ENCODE data around the gene SLC44A2. TPM values are rescaled to one million over a fixed set of nuclear protein-coding genes. Genes with fewer than 3 reads are reported as not detected.
A peak's percentile ranks its signal among the peaks of the same experiment; 100 is the strongest.

The SLC44A2 gene
- total RNA-seq, 2 donors from 2014 or later: 47.5 to 56.4 TPM

- TF ChIP-seq POLR2A (IDR thresholded peaks at IDR 0.05): peak in 2 of 3 donors; percentile 28 to 55
- TF ChIP-seq, protein P1, sequence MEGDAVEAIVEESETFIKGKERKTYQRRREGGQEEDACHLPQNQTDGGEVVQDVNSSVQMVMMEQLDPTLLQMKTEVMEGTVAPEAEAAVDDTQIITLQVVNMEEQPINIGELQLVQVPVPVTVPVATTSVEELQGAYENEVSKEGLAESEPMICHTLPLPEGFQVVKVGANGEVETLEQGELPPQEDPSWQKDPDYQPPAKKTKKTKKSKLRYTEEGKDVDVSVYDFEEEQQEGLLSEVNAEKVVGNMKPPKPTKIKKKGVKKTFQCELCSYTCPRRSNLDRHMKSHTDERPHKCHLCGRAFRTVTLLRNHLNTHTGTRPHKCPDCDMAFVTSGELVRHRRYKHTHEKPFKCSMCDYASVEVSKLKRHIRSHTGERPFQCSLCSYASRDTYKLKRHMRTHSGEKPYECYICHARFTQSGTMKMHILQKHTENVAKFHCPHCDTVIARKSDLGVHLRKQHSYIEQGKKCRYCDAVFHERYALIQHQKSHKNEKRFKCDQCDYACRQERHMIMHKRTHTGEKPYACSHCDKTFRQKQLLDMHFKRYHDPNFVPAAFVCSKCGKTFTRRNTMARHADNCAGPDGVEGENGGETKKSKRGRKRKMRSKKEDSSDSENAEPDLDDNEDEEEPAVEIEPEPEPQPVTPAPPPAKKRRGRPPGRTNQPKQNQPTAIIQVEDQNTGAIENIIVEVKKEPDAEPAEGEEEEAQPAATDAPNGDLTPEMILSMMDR (IDR thresholded peaks at IDR 0.05): no peak
- 1 to 4% methylated on average over 8 to 50 of the region's 76 CpGs for WGBS, 2 donors
- H3K4me1 ChIP-seq: peaks cover 27% of the 10 kb centered on the region
- ATAC-seq (peak; percentile 95), DNase-seq (peak; percentile 81 to 88 (median 83))
- peak overlapping the region; percentile 57 to 93 for H3K4me3 ChIP-seq
- H3K27ac ChIP-seq: peak overlapping the region; percentile 2 to 86 (median 64)
- no peaks in the 10 kb centered on the region for H3K27me3 ChIP-seq
- intact Hi-C loops (cut with DNase I): no loop called here
- H3K36me3 ChIP-seq (replicated peaks in 1 of 2; ENCODE audit: insufficient read depth in 1 of 2, low read depth in 2 of 2): no peaks in the 10 kb centered on the region
- H3K9me3 ChIP-seq: no peaks in the 10 kb centered on the region
These were observed 22.8 kb upstream of the SLC44A2 start for GRCh38 chr19:10602330-10603083.

GRCh38 chr19:10603084-10603872 lies 22.1 kb upstream of the SLC44A2 start:
- DNase-seq (peak; percentile 22 to 61 (median 46)), ATAC-seq (peak; percentile 24)
- H3K27me3 ChIP-seq: no peaks in the 10 kb centered on the region
- intact Hi-C loops (cut with DNase I): no loop called here
- no peaks in the 10 kb centered on the region for H3K36me3 ChIP-seq (replicated peaks in 1 of 2; ENCODE audit: insufficient read depth in 1 of 2, low read depth in 2 of 2)
- peaks cover 27% of the 10 kb centered on the region for H3K4me1 ChIP-seq
- peak overlapping the region; percentile 57 to 93 for H3K4me3 ChIP-seq
- no peaks in the 10 kb centered on the region for H3K9me3 ChIP-seq
- WGBS, 2 donors: 22 to 24% methylated on average over 16 to 18 of the region's 19 CpGs
- H3K27ac ChIP-seq: peak overlapping the region; percentile 47 to 86 (median 66)
- TF ChIP-seq, protein P1 (IDR thresholded peaks at IDR 0.05): no peak
- peak in 2 of 3 donors; percentile 22 to 29 for TF ChIP-seq POLR2A (IDR thresholded peaks at IDR 0.05)

DNA sequence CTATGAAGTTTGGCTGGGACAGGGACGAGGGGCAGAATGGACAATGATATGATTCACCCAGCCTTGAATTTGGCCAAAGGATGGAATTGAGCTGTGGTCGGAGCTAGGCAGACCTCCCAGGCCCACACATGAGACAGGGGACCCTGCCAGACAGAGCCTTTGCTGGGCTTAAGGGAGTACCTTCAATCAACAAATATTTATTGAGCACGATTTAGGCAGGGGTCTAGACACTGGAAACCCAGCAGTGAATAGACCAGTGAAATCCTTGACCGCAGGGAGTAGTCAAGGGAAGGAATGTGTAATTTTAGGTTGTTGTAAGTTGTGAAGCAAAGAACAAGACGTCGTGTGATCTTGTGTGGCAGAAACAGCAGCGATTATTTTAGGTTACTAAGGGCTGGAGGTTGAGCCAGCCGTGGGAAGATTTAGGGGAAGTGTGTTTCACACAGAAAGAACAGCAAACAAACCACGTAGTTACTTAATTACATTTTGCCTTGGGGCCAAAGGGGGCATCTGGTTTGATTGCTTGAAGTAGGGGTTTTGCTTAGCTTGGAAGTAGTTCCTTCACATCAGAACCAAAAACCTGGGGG lies 21.4 kb upstream of the SLC44A2 start:
- ATAC-seq: no peak
- intact Hi-C loops (cut with DNase I): no loop called here
- Histone ChIP-seq H3K4me1 (peaks cover 27% of the 10 kb centered on the region), H3K27me3 (no peaks in the 10 kb centered on the region), H3K4me3 (no peak overlapping the region), H3K27ac (peak overlapping the region; percentile 47 to 86 (median 66)), H3K9me3 (no peaks in the 10 kb centered on the region), H3K36me3 (replicated peaks in 1 of 2; ENCODE audit: insufficient read depth in 1 of 2, low read depth in 2 of 2) (no peaks in the 10 kb centered on the region)
- 27 to 37% methylated on average over 9 of the region's 9 CpGs for WGBS, 2 donors
- peak in 3 of 4 donors; percentile 29 to 43 (median 32) for DNase-seq
- no peak for TF ChIP-seq POLR2A (IDR thresholded peaks at IDR 0.05)
- TF ChIP-seq, protein P1 (IDR thresholded peaks at IDR 0.05): no peak

- H3K9me3 ChIP-seq: no peaks in the 10 kb centered on the region
- H3K4me3 ChIP-seq: no peak overlapping the region
- H3K36me3 ChIP-seq (replicated peaks in 1 of 2; ENCODE audit: insufficient read depth in 1 of 2, low read depth in 2 of 2): no peaks in the 10 kb centered on the region
- WGBS, 2 donors: 75 to 89% methylated on average over 5 to 9 of the region's 9 CpGs
- ATAC-seq (no peak), DNase-seq (peak in 1 of 4 donors; percentile 17)
- H3K27ac ChIP-seq: peak overlapping the region; percentile 47 to 86 (median 66)
- no peak for TF ChIP-seq POLR2A (IDR thresholded peaks at IDR 0.05)
- TF ChIP-seq, protein P1 (IDR thresholded peaks at IDR 0.05): no peak
- intact Hi-C loops (cut with DNase I): no loop called here
- no peaks in the 10 kb centered on the region for H3K27me3 ChIP-seq
- H3K4me1 ChIP-seq: peaks cover 27% of the 10 kb centered on the region
These were observed 20.8 kb upstream of the SLC44A2 start for GRCh38 chr19:10604460-10604980.

Data from body of pancreas (tissue), 4 donors.